ENCODE data around the gene KSR2. TPM values are rescaled to one million over a fixed set of nuclear protein-coding genes. Genes with fewer than 3 reads are reported as not detected.

The KSR2 gene
- total RNA-seq, 4 donors from 2014 or later: under 0.01 to 0.08 (median under 0.01) TPM; not detected in 1

DNA sequence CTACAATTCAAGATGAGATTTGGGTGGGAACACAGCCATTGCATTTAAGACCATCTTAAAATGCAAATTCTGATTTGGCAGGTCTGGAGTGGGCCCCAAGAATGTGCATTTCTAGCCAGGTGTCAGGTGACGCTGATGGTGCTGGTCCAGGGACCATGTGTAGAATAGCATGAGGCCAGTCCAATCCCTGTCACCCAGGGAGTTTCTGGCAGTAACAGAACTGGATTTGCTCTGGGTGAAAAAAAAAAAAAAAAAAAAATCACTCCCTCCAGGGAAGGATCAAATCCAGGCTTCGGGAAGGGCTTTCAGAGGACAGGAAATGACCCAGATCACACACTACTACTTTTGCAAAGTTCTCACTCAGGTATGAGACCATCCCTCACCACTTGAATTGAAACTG lies 394.1 kb downstream of the KSR2 start:
- Histone ChIP-seq H3K27ac (no peak overlapping the region), H3K9me3 (no peaks in the 10 kb centered on the region), H3K4me3 (no peak overlapping the region), H3K4me1 (no peaks in the 10 kb centered on the region), H3K36me3 (no peaks in the 10 kb centered on the region), H3K27me3 (peaks cover 14% of the 10 kb centered on the region)
- TF ChIP-seq POLR2AphosphoS5 (IDR thresholded peaks at IDR 0.05) (no peak), EP300 (IDR thresholded peaks at IDR 0.05) (no peak), POLR2A (IDR thresholded peaks at IDR 0.05) (no peak)
- TF ChIP-seq, protein P1, sequence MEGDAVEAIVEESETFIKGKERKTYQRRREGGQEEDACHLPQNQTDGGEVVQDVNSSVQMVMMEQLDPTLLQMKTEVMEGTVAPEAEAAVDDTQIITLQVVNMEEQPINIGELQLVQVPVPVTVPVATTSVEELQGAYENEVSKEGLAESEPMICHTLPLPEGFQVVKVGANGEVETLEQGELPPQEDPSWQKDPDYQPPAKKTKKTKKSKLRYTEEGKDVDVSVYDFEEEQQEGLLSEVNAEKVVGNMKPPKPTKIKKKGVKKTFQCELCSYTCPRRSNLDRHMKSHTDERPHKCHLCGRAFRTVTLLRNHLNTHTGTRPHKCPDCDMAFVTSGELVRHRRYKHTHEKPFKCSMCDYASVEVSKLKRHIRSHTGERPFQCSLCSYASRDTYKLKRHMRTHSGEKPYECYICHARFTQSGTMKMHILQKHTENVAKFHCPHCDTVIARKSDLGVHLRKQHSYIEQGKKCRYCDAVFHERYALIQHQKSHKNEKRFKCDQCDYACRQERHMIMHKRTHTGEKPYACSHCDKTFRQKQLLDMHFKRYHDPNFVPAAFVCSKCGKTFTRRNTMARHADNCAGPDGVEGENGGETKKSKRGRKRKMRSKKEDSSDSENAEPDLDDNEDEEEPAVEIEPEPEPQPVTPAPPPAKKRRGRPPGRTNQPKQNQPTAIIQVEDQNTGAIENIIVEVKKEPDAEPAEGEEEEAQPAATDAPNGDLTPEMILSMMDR (IDR thresholded peaks at IDR 0.05): no peak
- no peak for ATAC-seq
- 33 to 100% methylated on average over 1 of the region's 2 CpGs for WGBS, 2 donors (ENCODE audit: low coverage in 1 of 2)

DNA sequence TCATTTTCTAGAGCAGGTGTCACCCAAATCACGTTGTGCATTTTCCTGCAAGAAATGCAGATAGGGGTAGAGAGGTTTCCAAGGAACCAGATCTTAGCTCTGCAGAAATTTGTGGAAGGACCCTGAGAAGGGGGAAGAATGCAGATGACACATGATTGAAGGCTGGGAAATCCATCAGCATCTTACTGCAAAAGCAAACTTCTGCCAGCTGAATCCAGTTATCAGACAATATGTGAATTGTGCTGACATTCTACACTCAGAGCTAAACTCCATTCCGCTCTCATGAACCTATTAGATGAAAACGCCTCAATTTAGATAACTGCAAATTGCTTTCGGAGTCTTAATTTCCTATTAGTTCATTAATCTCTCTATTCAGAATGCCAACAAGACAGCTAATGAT lies 396.0 kb downstream of the KSR2 start:
- Histone ChIP-seq H3K36me3 (no peaks in the 10 kb centered on the region), H3K27ac (no peak overlapping the region), H3K4me3 (no peak overlapping the region), H3K27me3 (peaks cover 14% of the 10 kb centered on the region), H3K4me1 (no peaks in the 10 kb centered on the region), H3K9me3 (no peaks in the 10 kb centered on the region)
- TF ChIP-seq POLR2AphosphoS5 (IDR thresholded peaks at IDR 0.05) (no peak), POLR2A (IDR thresholded peaks at IDR 0.05) (no peak), EP300 (IDR thresholded peaks at IDR 0.05) (no peak)
- TF ChIP-seq, protein P1 (IDR thresholded peaks at IDR 0.05): no peak
- 34 to 60% methylated on average over 3 to 4 of the region's 4 CpGs for WGBS, 2 donors (ENCODE audit: low coverage in 1 of 2)
- no peak for ATAC-seq

DNA sequence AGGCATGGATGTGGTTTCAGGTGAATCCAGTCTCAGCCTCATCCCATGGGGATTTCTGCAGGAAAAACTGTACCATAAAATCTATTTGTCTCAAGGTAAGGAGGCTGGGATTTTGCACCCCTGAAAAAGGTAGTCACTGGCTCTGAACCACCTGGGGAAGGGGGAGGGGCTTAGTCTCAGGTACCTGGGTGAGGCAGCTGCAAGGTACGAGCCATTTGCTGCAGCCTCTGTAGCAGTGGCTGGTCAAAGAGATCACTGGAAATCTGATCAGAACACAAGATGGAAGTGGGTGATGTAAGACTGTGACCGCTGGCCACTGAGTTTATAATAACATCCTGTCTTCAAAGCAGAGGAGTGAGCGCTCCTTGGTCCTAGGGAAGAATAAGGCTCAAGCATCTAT lies 397.5 kb downstream of the KSR2 start:
- ATAC-seq: no peak
- Histone ChIP-seq H3K9me3 (no peaks in the 10 kb centered on the region), H3K4me3 (no peak overlapping the region), H3K4me1 (no peaks in the 10 kb centered on the region), H3K27me3 (peaks cover 26% of the 10 kb centered on the region), H3K36me3 (no peaks in the 10 kb centered on the region), H3K27ac (no peak overlapping the region)
- 57 to 75% methylated on average over 2 of the region's 3 CpGs for WGBS, 2 donors (ENCODE audit: low coverage in 1 of 2)
- TF ChIP-seq POLR2A (IDR thresholded peaks at IDR 0.05) (no peak), POLR2AphosphoS5 (IDR thresholded peaks at IDR 0.05) (no peak), EP300 (IDR thresholded peaks at IDR 0.05) (no peak)
- TF ChIP-seq, protein P1 (IDR thresholded peaks at IDR 0.05): no peak

DNA sequence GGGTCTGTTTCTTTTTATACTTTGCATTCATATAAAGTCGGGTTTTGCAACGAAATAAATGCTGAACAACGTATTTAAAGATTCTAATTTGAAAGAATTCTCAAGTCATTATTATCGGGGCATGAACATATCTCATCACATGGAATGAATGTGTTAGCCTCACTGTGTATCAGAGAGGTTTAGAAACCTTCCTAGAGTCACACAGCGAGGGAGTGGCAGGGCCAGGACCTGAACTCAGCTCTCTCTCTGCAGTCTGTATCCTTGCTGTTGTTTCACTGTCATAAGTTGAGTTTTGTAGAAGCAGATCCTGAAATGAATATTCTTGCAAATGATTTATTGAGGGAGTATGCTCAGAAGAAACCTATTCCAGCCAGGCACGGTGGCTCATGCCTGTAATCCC lies 398.2 kb downstream of the KSR2 start:
- TF ChIP-seq, protein P1 (IDR thresholded peaks at IDR 0.05): no peak
- TF ChIP-seq EP300 (IDR thresholded peaks at IDR 0.05) (no peak), POLR2AphosphoS5 (IDR thresholded peaks at IDR 0.05) (no peak), POLR2A (IDR thresholded peaks at IDR 0.05) (no peak)
- H3K27ac ChIP-seq: no peak overlapping the region
- H3K9me3 ChIP-seq: no peaks in the 10 kb centered on the region
- no peaks in the 10 kb centered on the region for H3K36me3 ChIP-seq
- no peak overlapping the region for H3K4me3 ChIP-seq
- no peaks in the 10 kb centered on the region for H3K4me1 ChIP-seq
- peaks cover 33% of the 10 kb centered on the region for H3K27me3 ChIP-seq
- no peak for ATAC-seq
- 90 to 92% methylated on average over 5 to 6 of the region's 6 CpGs for WGBS, 2 donors (ENCODE audit: low coverage in 1 of 2)

DNA sequence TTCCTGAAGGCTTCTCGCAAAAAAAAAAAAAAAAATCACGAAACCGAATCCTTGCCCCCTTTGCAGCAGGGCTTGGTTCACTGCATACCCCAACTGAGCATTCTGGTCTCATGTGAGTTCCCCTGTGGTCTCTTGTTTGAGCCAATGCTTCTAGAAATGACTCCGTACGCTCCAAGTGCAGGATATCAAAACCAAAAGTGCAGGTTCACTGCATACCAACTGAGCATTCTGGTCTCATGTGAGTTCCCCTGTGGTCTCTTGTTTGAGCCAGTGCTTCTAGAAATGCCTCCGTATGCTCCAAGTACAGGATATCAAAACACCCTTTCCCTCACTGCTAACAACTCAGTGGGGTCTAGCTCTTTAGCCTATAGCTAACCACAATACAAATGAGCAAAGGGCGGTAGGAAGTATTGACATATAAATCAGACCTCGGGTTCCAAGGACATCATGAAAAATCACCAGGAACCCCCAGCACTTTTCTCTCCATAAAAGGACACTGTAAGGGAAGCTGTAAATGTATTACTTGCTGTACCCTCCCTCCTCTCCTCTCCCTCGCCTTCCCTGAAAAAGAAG lies 401.1 kb downstream of the KSR2 start:
- Histone ChIP-seq H3K27ac (no peak overlapping the region), H3K4me3 (no peak overlapping the region), H3K27me3 (peaks cover 33% of the 10 kb centered on the region), H3K9me3 (no peaks in the 10 kb centered on the region), H3K4me1 (no peaks in the 10 kb centered on the region), H3K36me3 (no peaks in the 10 kb centered on the region)
- ATAC-seq: no peak
- TF ChIP-seq, protein P1 (IDR thresholded peaks at IDR 0.05): no peak
- no peak for TF ChIP-seq EP300 (IDR thresholded peaks at IDR 0.05)
- WGBS, 2 donors (ENCODE audit: low coverage in 1 of 2): 53 to 58% methylated on average over 7 to 8 of the region's 9 CpGs
